ENCODE measurements around the gene TCEA2. TPM values are rescaled to one million over a fixed set of nuclear protein-coding genes. Genes with fewer than 3 reads are reported as not detected.
A peak's percentile ranks its signal among the peaks of the same experiment; 100 is the strongest.

Gene TCEA2
- total and polyA plus RNA-seq, 2 donors = 24.6 to 53.2 TPM

- H3K4me3 ChIP-seq (ENCODE audit: low read length in 2 of 2) = peak overlapping the region in 1 of 2 donors; percentile 14
- 47% methylated on average over 33 of the region's 33 CpGs for WGBS
- DNase-seq (ENCODE audit: low read depth in 6 of 9, low spot score in 9 of 9) = peak in 4 of 9 donors; percentile 77 to 87 (median 83)
- peaks cover 0 to 39% of the 10 kb centered on the region in 2 donors for H3K27me3 ChIP-seq (ENCODE audit: control insufficient read depth in 2 of 2, insufficient read depth in 1 of 2, low read length in 1 of 2)
- no peaks in the 10 kb centered on the region for H3K9me3 ChIP-seq (ENCODE audit: control insufficient read depth in 2 of 2, insufficient read depth in 1 of 2, low read length in 1 of 2)
- H3K36me3 ChIP-seq (ENCODE audit: control insufficient read depth in 2 of 2, insufficient read depth in 2 of 2, low read length in 1 of 2) = no peaks in the 10 kb centered on the region
- H3K27ac ChIP-seq (ENCODE audit: low read depth in 1 of 2, low read length in 1 of 2) = peak overlapping the region; percentile 62 to 84
- H3K4me1 ChIP-seq (ENCODE audit: control insufficient read depth in 2 of 2, insufficient read depth in 2 of 2, low read length in 2 of 2) = peaks cover 3 to 48% of the 10 kb centered on the region in 2 donors
Measured at GRCh38 chr20:64057628-64058498, 5.1 kb upstream of the TCEA2 start.

DNA sequence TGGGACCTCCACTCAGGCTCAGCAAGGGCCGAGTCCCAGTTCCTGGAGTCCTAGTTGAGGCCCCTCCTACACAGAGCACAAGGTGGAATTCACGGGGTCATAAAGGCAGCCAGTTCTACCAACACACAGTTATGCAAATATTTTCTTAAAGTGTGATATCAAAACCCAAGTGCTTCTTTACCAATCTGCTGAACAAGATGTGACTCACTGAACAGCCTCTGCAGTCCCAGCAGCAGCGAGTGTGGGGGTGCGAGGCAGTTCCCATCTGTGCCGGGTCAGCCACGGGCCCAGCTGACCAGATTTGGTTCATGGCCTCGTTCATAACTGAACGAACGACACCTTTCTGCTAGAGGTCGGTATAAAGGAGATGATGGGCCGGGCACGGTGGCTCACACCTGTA, 4.5 kb upstream of the TCEA2 start:
- H3K4me3 ChIP-seq (ENCODE audit: low read length in 2 of 2) = no peak overlapping the region

DNA sequence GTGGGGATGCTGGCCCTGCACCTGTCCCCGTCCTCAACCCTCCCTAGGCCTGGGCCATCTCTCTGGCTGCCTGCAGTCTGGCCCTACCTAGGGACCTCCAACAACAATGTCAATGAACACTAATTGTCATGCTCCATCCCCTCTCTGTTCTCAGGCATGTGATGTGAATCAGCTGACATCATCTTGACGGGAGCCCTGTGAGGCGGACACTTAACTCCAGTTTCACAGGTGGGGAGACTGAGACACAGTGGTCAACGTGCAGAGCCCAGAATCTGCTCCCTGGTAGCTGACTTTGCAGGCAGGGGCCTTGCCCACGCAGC, 762 bp upstream of the TCEA2 start:
- WGBS = 70% methylated on average over 5 of the region's 5 CpGs
- H3K4me1 ChIP-seq (ENCODE audit: control insufficient read depth in 2 of 2, insufficient read depth in 2 of 2, low read length in 2 of 2) = peaks cover 30 to 57% of the 10 kb centered on the region in 2 donors
- no peak for DNase-seq (ENCODE audit: low read depth in 6 of 9, low spot score in 9 of 9)
- H3K36me3 ChIP-seq (ENCODE audit: control insufficient read depth in 2 of 2, insufficient read depth in 2 of 2, low read length in 1 of 2) = no peaks in the 10 kb centered on the region
- peaks cover 0 to 2% of the 10 kb centered on the region in 2 donors for H3K9me3 ChIP-seq (ENCODE audit: control insufficient read depth in 2 of 2, insufficient read depth in 1 of 2, low read length in 1 of 2)
- H3K27ac ChIP-seq (ENCODE audit: low read depth in 1 of 2, low read length in 1 of 2) = peak overlapping the region in 1 of 2 donors; percentile 43
- H3K4me3 ChIP-seq (ENCODE audit: low read length in 2 of 2) = peak overlapping the region; percentile 41 to 79
- peaks cover 0 to 3% of the 10 kb centered on the region in 2 donors for H3K27me3 ChIP-seq (ENCODE audit: control insufficient read depth in 2 of 2, insufficient read depth in 1 of 2, low read length in 1 of 2)

More for the DNA sequence above, 4.5 kb upstream of the TCEA2 start:
- WGBS = 94% methylated on average over 12 of the region's 12 CpGs
- no peak overlapping the region for H3K27ac ChIP-seq (ENCODE audit: low read depth in 1 of 2, low read length in 1 of 2)
- DNase-seq (ENCODE audit: low read depth in 6 of 9, low spot score in 9 of 9) = no peak
- H3K4me1 ChIP-seq (ENCODE audit: control insufficient read depth in 2 of 2, insufficient read depth in 2 of 2, low read length in 2 of 2) = peaks cover 4 to 50% of the 10 kb centered on the region in 2 donors
- H3K9me3 ChIP-seq (ENCODE audit: control insufficient read depth in 2 of 2, insufficient read depth in 1 of 2, low read length in 1 of 2) = no peaks in the 10 kb centered on the region
- no peaks in the 10 kb centered on the region for H3K36me3 ChIP-seq (ENCODE audit: control insufficient read depth in 2 of 2, insufficient read depth in 2 of 2, low read length in 1 of 2)
- H3K27me3 ChIP-seq (ENCODE audit: control insufficient read depth in 2 of 2, insufficient read depth in 1 of 2, low read length in 1 of 2) = peaks cover 0 to 33% of the 10 kb centered on the region in 2 donors

DNA sequence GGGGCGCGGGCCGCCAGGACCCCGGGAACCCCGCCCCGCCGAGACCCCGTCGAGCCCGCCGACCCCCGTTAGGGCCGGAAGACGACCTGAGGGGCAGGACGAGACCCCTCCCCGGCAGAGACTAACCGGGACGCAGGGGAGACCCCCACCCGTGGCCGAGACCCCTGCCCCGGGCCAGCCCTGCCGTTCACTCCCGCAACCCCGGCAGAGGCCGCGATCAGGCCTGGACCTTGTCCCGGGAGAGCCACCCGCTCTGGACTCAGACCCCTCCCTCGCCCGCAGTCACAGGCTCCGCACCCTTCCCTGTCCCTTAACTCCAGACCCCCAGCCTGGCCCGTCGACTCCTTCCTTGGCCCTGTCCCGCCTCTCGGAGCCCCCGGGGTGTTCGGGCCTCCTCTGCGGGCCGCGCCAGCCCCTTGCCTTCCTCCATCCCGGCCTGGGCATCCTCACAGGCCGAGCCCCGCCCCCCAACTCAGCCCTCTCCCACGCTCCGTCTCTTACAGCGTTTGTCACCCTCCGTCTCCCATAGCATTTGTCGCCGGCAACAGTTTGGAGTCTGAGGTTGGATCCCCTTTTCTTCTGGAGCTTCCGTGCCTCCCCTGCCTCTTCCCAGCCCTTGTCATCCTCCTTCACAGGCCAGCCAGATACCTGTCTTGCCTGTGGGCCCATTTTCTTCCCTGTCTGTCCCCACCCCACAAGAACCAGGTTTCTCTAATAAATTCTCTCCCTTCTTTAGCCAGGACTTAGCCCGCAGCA, 569 bp downstream of the TCEA2 start:
- DNase-seq (ENCODE audit: low read depth in 6 of 9, low spot score in 9 of 9) = no peak
- 6% methylated on average over 51 of the region's 51 CpGs for whole genome bisulfite sequencing

DNA sequence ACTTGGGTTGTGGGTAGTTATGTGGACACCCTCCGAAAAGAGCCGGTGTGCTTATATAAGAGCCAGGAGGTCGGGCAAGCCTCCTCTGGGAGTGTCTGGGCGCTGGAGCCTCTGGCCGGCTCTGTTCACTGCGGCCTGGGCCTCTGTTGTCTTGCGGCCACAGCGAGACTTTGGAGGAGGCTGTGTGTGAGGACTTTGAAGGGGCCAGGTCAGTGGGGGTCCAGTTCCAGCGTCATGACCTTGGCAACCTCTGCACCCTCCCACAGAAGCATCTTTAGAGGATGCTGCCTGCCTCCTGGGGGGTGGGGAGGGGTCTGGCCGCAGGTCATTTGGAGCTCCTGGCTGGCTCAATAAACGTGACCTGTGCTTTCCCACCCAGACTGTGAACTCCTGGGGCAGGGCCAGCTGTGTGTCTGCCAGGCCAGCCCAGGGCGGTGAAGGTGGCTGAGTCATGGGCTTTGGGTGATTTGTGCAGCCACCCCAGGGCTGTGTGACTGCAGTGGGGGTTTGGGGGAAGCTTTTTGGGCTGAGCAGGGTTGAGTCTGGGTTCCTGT, 1.2 kb downstream of the TCEA2 start:
- Histone ChIP-seq H3K4me1 (ENCODE audit: control insufficient read depth in 2 of 2, insufficient read depth in 2 of 2, low read length in 2 of 2) (peaks cover 27 to 55% of the 10 kb centered on the region in 2 donors), H3K27ac (ENCODE audit: low read depth in 1 of 2, low read length in 1 of 2) (no peak overlapping the region), H3K27me3 (ENCODE audit: control insufficient read depth in 2 of 2, insufficient read depth in 1 of 2, low read length in 1 of 2) (no peaks in the 10 kb centered on the region), H3K9me3 (ENCODE audit: control insufficient read depth in 2 of 2, insufficient read depth in 1 of 2, low read length in 1 of 2) (peaks cover 0 to 2% of the 10 kb centered on the region in 2 donors), H3K36me3 (ENCODE audit: control insufficient read depth in 2 of 2, insufficient read depth in 2 of 2, low read length in 1 of 2) (no peaks in the 10 kb centered on the region), H3K4me3 (ENCODE audit: low read length in 2 of 2) (no peak overlapping the region)
- WGBS = 88% methylated on average over 12 of the region's 12 CpGs
- DNase-seq (ENCODE audit: low read depth in 6 of 9, low spot score in 9 of 9) = no peak

More for the DNA sequence above, 569 bp downstream of the TCEA2 start:
- peaks cover 0 to 2% of the 10 kb centered on the region in 2 donors for H3K9me3 ChIP-seq (ENCODE audit: control insufficient read depth in 2 of 2, insufficient read depth in 1 of 2, low read length in 1 of 2)
- H3K4me1 ChIP-seq (ENCODE audit: control insufficient read depth in 2 of 2, insufficient read depth in 2 of 2, low read length in 2 of 2) = peaks cover 27 to 55% of the 10 kb centered on the region in 2 donors
- H3K27me3 ChIP-seq (ENCODE audit: control insufficient read depth in 2 of 2, insufficient read depth in 1 of 2, low read length in 1 of 2) = no peaks in the 10 kb centered on the region
- no peak overlapping the region for H3K27ac ChIP-seq (ENCODE audit: low read depth in 1 of 2, low read length in 1 of 2)
- no peaks in the 10 kb centered on the region for H3K36me3 ChIP-seq (ENCODE audit: control insufficient read depth in 2 of 2, insufficient read depth in 2 of 2, low read length in 1 of 2)
- peak overlapping the region; percentile 65 to 79 for H3K4me3 ChIP-seq (ENCODE audit: low read length in 2 of 2)

GRCh38 chr20:64065062-64065973, 2.3 kb downstream of the TCEA2 start:
- peaks cover 27 to 55% of the 10 kb centered on the region in 2 donors for H3K4me1 ChIP-seq (ENCODE audit: control insufficient read depth in 2 of 2, insufficient read depth in 2 of 2, low read length in 2 of 2)
- H3K4me3 ChIP-seq (ENCODE audit: low read length in 2 of 2) = no peak overlapping the region

DNA sequence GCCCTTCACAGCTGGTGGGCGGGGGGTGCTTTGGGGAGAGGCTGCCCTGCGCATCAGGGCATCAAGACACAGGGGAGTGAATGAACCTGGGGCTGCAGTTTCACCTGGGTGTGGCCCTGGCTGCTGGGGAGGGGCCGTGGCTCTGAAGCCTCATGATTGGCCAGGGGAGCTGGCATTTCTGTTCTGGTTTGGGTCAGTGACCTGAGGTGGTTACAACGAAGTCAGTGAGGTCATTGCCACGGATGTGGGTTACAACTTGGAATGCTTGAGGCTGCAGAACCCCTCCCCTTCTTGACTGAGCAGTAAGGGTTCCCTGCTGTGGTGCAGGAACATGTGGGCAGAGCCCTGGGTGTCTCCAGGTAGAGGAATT, 3.0 kb downstream of the TCEA2 start:
- Histone ChIP-seq H3K36me3 (ENCODE audit: control insufficient read depth in 2 of 2, insufficient read depth in 2 of 2, low read length in 1 of 2) (no peaks in the 10 kb centered on the region), H3K27me3 (ENCODE audit: control insufficient read depth in 2 of 2, insufficient read depth in 1 of 2, low read length in 1 of 2) (no peaks in the 10 kb centered on the region), H3K4me1 (ENCODE audit: control insufficient read depth in 2 of 2, insufficient read depth in 2 of 2, low read length in 2 of 2) (peaks cover 27 to 55% of the 10 kb centered on the region in 2 donors), H3K4me3 (ENCODE audit: low read length in 2 of 2) (no peak overlapping the region), H3K9me3 (ENCODE audit: control insufficient read depth in 2 of 2, insufficient read depth in 1 of 2, low read length in 1 of 2) (peaks cover 0 to 2% of the 10 kb centered on the region in 2 donors), H3K27ac (ENCODE audit: low read depth in 1 of 2, low read length in 1 of 2) (peak overlapping the region; percentile 53 to 93)
- DNase-seq (ENCODE audit: low read depth in 6 of 9, low spot score in 9 of 9) = peak in 1 of 9 donors; percentile 62
- 55% methylated on average over 5 of the region's 5 CpGs for WGBS

More at GRCh38 chr20:64065062-64065973, 2.3 kb downstream of the TCEA2 start:
- peak in 5 of 9 donors; percentile 55 to 85 (median 69) for DNase-seq (ENCODE audit: low read depth in 6 of 9, low spot score in 9 of 9)
- no peaks in the 10 kb centered on the region for H3K36me3 ChIP-seq (ENCODE audit: control insufficient read depth in 2 of 2, insufficient read depth in 2 of 2, low read length in 1 of 2)
- no peaks in the 10 kb centered on the region for H3K27me3 ChIP-seq (ENCODE audit: control insufficient read depth in 2 of 2, insufficient read depth in 1 of 2, low read length in 1 of 2)
- 41% methylated on average over 27 of the region's 27 CpGs for WGBS
- peak overlapping the region; percentile 58 to 93 for H3K27ac ChIP-seq (ENCODE audit: low read depth in 1 of 2, low read length in 1 of 2)
- peaks cover 0 to 2% of the 10 kb centered on the region in 2 donors for H3K9me3 ChIP-seq (ENCODE audit: control insufficient read depth in 2 of 2, insufficient read depth in 1 of 2, low read length in 1 of 2)

- DNase-seq (ENCODE audit: low read depth in 6 of 9, low spot score in 9 of 9) = no peak
- Histone ChIP-seq H3K9me3 (ENCODE audit: control insufficient read depth in 2 of 2, insufficient read depth in 1 of 2, low read length in 1 of 2) (peaks cover 0 to 2% of the 10 kb centered on the region in 2 donors), H3K27me3 (ENCODE audit: control insufficient read depth in 2 of 2, insufficient read depth in 1 of 2, low read length in 1 of 2) (no peaks in the 10 kb centered on the region), H3K4me3 (ENCODE audit: low read length in 2 of 2) (no peak overlapping the region), H3K27ac (ENCODE audit: low read depth in 1 of 2, low read length in 1 of 2) (no peak overlapping the region), H3K36me3 (ENCODE audit: control insufficient read depth in 2 of 2, insufficient read depth in 2 of 2, low read length in 1 of 2) (peaks cover 0 to 4% of the 10 kb centered on the region in 2 donors), H3K4me1 (ENCODE audit: control insufficient read depth in 2 of 2, insufficient read depth in 2 of 2, low read length in 2 of 2) (peaks cover 27 to 53% of the 10 kb centered on the region in 2 donors)
- 82% methylated on average over 6 of the region's 6 CpGs for WGBS
Measured at GRCh38 chr20:64067005-64067632, 4.1 kb downstream of the TCEA2 start.

Data from thymus (tissue), 11 donors.